HG02852 (cell line): ENCODE measurements around the gene CDK19.
"Not testable (repeated sequence)": the region's sequence is repeated elsewhere in the genome, so short reads cannot be mapped to it uniquely, and the experiment has no call there.

ENCODE experiments used
- ATAC-seq: cut with Tn5 transposase; IDR thresholded peaks from one replicate; pipeline ENCODE4 v1.9.1; 2021; ENCODE audit warnings: mild to moderate bottlenecking, moderate library complexity; ENCODE audit not compliant: unreplicated experiment

The CDK19 gene

DNA sequence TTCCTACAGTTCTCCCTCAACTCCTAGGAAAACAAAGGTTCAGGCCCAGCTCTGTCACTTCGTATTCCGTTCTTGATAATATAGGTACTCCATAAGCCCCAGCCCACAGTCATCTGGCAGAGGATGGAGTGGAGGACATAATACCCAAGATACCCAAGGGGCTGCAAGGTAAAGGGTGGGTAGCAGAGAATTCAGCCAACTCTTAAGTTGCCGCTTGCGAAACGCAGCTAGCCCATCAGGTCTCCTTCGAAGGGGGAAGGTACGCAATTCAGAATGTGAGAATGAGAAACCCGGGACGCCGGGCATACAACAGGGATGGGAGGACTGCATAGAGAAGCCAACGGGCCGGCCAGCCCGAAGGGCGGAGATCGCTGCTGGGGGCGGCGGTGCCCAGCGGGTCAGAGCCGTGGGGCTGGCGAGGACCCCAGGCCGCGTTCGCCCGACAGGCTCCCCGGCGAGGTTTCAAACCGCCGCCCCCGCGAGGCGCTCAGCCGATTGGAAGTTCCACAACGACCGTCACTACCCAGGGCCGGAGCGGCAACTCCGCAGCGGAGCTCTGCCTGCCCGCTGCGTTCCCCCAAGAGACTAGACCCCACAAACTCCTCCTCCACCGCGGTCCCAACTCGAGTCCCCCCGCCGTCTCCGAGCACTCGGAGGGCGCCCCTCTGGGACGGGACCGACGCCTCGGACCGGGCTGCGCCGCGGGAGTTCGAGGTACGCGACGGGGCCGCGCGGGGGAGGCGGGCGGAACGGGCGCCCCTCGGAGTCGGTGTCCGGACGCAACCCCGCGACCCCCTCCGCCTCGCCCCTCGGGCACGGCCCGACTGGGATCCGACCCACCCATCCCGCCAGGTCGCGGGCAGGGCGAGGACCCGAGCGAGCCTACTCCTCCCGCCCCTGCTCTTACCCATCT is 911 bp downstream of the CDK19 start:
- peak; percentile 16 for ATAC-seq

DNA sequence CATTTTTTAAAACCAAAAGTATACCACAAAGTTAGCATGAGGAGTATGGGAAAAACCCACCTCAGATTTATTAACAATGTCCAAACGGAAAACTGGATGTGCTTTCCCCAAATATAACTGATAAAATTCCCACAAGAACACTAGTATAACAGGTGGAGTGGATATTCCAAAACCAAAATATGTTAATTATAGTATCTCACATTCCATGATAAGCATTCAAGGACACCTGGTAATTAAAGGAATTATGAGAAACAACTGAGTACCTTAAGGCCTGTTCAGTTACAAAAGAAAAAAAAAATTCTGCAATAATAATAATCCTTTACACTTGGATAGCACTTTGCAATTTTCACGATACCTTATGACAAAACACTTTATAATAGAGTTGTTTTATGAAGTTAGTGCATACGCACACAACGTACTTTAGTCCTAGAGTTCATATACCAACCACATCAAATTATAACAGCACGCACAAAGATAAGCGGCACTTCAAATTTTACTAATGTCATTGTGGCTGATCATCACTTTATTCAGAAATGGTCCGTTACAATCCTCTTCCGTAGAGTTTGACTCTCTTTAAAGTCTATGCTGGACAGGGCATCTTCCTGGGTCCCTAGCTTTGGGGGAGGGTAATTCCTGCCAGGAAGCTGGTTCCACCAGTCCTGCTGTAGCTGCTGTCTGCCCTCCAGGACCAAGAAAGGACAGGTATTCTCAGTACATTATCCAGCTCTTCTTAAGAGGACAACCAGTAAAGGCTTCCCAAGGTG is 1.7 kb downstream of the CDK19 start:
- ATAC-seq = no peak

GRCh38 chr6:110812719-110813118 is 2.5 kb downstream of the CDK19 start:
- no peak for ATAC-seq

DNA sequence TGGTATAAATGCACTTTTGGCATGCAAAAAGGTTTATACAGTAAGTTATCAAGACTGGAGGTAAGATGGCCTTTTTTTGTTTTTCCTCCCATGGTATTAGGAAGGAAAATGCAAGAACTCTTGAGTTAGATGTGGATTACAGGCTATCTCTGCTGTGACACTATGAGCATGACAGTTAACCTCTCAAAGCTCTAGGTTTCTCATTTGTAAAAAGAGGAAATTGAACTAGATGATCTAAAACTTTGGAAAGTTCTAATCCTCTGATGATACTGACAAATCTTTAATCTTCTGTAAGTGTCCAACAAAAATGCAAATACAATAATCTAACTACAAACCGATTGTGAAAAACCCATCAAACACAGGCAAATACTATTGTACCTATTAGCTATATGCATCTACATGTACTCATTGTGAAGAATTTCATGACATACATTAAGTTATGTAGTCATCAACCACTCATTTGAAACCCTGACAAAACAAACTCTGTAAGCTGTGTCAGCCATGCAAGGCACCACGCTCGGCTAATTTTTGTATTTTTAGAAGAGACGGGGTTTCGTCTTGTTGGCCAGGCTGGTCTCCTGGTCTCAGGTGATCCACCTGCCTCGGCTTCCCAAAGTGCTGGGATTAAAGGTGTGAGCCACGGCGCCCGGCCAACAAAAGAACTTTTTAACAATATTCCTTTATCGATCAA is 4.2 kb downstream of the CDK19 start:
- ATAC-seq = peak; percentile 14

- ATAC-seq = no peak
Measured at GRCh38 chr6:110809792-110810191, 5.5 kb downstream of the CDK19 start.

DNA sequence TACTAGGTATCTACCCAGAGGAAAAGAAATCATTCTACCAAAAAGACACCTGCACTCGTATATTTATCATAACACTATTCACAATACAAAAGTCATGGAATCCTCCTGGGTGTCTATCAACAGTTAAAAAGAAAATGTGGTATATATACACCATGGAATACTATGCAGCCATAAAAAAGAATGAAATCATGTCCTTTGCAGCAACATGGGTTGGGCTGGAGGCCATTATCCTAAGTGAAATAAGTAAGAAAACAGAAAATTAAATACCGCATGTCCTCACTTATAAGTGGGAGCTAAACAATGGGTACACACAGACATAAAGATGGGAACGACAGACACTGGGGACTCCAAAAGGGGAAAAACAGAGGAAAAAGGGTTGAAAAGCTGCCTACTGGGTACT is 13.1 kb downstream of the CDK19 start:
- ATAC-seq = not testable (repeated sequence)

DNA sequence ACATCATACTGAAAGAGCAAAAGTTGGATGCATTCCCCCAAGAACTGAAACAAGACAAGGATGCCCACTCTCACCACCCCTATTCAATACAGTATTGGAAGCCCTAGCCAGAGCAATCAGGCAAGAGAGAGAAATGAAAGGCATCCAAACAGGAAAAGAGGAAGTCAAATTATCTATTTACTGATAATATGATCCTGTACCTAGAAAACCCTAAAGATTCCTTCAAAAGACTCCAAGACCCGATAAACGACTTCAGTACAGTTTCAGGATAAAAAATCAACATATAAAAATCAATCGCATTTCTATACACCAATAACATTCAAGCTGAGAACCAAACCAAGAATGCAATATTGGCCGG is 14.5 kb downstream of the CDK19 start:
- ATAC-seq = no peak

GRCh38 chr6:110800196-110800838 is 15.0 kb downstream of the CDK19 start:
- no peak for ATAC-seq

GRCh38 chr6:110799655-110800054 is 15.6 kb downstream of the CDK19 start:
- ATAC-seq = no peak

DNA sequence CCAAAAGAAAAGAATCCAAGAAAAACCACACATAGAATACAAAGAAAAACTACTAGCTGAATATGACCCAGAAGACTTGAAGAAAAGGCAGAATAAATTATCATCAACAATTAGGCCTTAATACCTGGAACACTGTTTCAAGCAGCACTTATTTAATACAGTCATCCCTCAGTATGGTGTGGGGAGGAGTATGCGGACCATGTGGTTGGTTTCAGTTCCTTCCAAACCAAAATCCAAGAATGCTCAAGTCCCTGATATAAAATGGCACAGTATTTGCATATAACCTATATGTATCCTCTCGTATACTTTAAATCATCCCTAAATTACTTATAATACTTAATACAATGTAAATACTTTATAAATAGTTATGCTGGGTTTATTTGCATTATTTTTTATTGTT is 16.1 kb downstream of the CDK19 start:
- peak; percentile 61 for ATAC-seq

- ATAC-seq = no peak
Measured at GRCh38 chr6:110795271-110795670, 20.0 kb downstream of the CDK19 start.

- no peak for ATAC-seq
Measured at GRCh38 chr6:110786696-110787095, 28.6 kb downstream of the CDK19 start.

DNA sequence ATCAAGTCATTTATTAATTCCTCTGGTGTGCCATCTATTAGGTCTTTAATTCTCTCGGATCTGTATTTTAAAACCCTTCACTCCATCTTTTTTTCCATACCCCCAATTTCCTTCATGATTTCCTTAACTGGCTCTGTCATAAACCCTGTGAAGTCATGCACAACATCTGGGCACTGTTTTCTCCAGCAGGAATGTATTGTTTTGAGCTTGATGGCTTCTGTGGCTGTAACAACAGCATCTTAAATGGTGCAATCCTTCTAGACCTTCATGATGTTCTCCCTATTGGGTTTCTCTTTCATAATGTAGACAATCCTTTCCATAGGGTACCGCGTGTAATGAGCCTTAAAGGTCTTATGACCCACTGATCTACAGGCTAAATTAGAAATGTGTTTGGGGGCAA is 29.0 kb downstream of the CDK19 start:
- no peak for ATAC-seq

GRCh38 chr6:110784610-110784979 is 30.7 kb downstream of the CDK19 start:
- ATAC-seq = peak; percentile 15

DNA sequence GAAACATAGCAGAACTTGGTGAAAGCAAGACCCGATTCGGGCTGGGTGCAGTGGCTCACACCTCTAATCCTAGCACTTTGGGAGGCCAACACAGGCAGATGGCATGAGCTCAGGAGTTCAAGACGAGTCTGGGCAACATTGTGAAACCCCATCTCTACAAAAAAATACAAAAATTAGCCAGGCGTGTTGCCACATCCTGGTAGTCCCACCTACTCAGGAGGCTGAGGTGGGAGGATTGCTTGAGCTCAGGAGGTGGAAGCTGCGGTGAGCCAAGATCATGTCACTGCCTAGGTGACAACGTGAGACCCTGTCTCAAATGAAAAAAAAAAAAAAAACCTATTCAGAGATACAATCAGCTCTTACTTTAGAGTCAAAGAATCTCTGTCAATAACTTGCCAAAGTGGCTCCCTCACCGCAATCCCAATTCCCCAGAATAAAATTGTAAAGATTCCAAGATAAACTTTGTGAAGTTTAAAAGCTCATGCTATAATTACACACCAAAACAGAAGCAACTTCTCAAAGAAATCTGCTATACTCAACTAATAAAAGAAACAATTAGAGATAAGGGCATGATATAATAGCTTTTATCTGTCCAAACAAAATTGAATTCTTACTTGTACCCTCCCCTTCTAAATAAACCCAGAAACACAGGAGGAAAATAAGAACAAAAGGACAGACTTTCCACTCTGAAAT is 33.6 kb downstream of the CDK19 start:
- no peak for ATAC-seq

- ATAC-seq = no peak
Measured at GRCh38 chr6:110778333-110778732, 36.9 kb downstream of the CDK19 start.

GRCh38 chr6:110777636-110778035 is 37.6 kb downstream of the CDK19 start:
- no peak for ATAC-seq

DNA sequence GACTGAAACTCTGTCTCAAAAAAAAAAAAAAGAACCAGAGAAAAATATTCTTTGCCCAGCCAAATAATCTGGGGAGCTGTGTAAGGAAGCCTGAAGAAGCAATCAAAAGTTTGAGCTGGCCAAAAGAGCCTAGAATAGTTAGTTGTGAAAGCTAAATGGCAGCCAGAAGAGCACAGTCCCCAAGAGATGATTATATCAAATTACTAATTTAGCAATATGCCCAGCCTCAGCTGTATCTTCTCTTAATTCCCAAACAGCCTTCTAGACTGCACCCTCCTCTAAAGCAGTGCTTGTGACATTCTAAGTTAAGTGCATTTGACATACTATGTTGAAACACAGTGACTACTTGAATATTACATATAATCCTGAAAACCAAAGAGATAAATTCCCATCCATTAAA is 38.9 kb downstream of the CDK19 start:
- no peak for ATAC-seq

- no peak for ATAC-seq
Measured at GRCh38 chr6:110769923-110770322, 45.3 kb downstream of the CDK19 start.

- no peak for ATAC-seq
Measured at GRCh38 chr6:110768057-110768456, 47.2 kb downstream of the CDK19 start.

- ATAC-seq = no peak
Measured at GRCh38 chr6:110761371-110761770, 53.9 kb downstream of the CDK19 start.
